Neural cell (in vitro differentiated cells): ENCODE results near the gene GDAP2. TPM values are rescaled to one million over a fixed set of nuclear protein-coding genes. Genes with fewer than 3 reads are reported as not detected.

Experiments
- H2AFZ ChIP-seq: fragments of 200-600, 300-800 bp; sonication (generic), shearing (Covaris generic); 2 replicates; pipeline ENCODE4 v1.6.0; 2014; ENCODE audit warnings: low read depth, mild to moderate bottlenecking, antibody characterized with exemption, low read length, moderate library complexity
- H3F3A ChIP-seq: fragments of 200-600 bp; shearing (Covaris generic); 2 replicates; pipeline ENCODE4 v1.6.1; 2016; ENCODE audit warnings: mild to moderate bottlenecking, moderate library complexity, mixed read lengths, antibody characterized with exemption, low read length; ENCODE audit not compliant: insufficient read depth, poor library complexity, severe bottlenecking
- H3K27ac ChIP-seq: fragments of 200-600, 300-800 bp; sonication (generic), shearing (Covaris generic); 2 replicates; pipeline ENCODE4 v1.5.1; 2014; ENCODE audit warnings: mild to moderate bottlenecking, low read length, moderate library complexity
- H3K27me3 ChIP-seq: fragments of 300-800, 200-600 bp; sonication (generic), shearing (Covaris generic); 2 replicates; pipeline ENCODE4 v1.6.0; 2014; ENCODE audit warnings: mild to moderate bottlenecking, low read depth, low read length, moderate library complexity; ENCODE audit not compliant: insufficient read depth
- H3K36me3 ChIP-seq: fragments of 300-800, 200-600 bp; sonication (generic), shearing (Covaris generic); 2 replicates; pipeline ENCODE4 v1.5.1; 2014; ENCODE audit warnings: mild to moderate bottlenecking, antibody characterized with exemption, low read length, moderate library complexity; ENCODE audit not compliant: insufficient read depth
- H3K4me2 ChIP-seq: fragments of 300-800, 200-600 bp; sonication (generic), shearing (Covaris generic); 2 replicates; pipeline ENCODE4 v1.6.0; 2014; ENCODE audit warnings: mild to moderate bottlenecking, low read length
- H3K4me3 ChIP-seq: fragments of 300-800, 200-600 bp; sonication (generic), shearing (Covaris generic); 2 replicates; pipeline ENCODE4 v1.5.1; 2014; ENCODE audit warnings: mild to moderate bottlenecking, low read length, moderate library complexity
- H3K79me2 ChIP-seq: fragments of 200-600 bp; shearing (Covaris generic); replicated peaks from 2 replicates; pipeline ENCODE4 v1.6.0; 2014; ENCODE audit warnings: mild to moderate bottlenecking, low read length, moderate library complexity; ENCODE audit not compliant: insufficient read depth
- H3K9ac ChIP-seq: fragments of 300-800, 200-600 bp; sonication (generic), shearing (Covaris generic); 2 replicates; pipeline ENCODE4 v1.6.1; 2016; ENCODE audit warnings: mild to moderate bottlenecking, low read length, mixed read lengths
- H3K9me2 ChIP-seq: fragments of 200-600 bp; shearing (Covaris generic); 2 replicates; pipeline ENCODE4 v1.6.1; 2016; ENCODE audit warnings: mild to moderate bottlenecking, low read length, mixed read lengths; ENCODE audit not compliant: insufficient read depth
- H3K9me3 ChIP-seq: fragments of 200-600, 300-800 bp; sonication (generic), shearing (Covaris generic); 2 replicates; pipeline ENCODE4 v1.6.1; 2016; ENCODE audit warnings: mild to moderate bottlenecking, mixed run types, low read length, moderate library complexity, mixed read lengths
- H4K20me1 ChIP-seq: fragments of 200-600 bp; shearing (Covaris generic); 2 replicates; pipeline ENCODE4 v1.6.1; 2016; ENCODE audit warnings: mild to moderate bottlenecking, mixed run types; ENCODE audit not compliant: insufficient read depth
- EP300 ChIP-seq: fragments of 450-650 bp; conservative IDR thresholded peaks from 2 replicates; pipeline ENCODE4 v1.6.1; 2014; ENCODE audit warnings: antibody characterized with exemption, mild to moderate bottlenecking, moderate library complexity; ENCODE audit not compliant: poor library complexity, severe bottlenecking
- EZH2 ChIP-seq: fragments of 200-600, 300-800 bp; shearing (Covaris generic), sonication (generic); IDR thresholded peaks from 2 replicates; pipeline ENCODE4 v1.6.1; 2014; ENCODE audit warnings: antibody characterized with exemption, low read length, borderline replicate concordance, mild to moderate bottlenecking; ENCODE audit not compliant: insufficient read depth, poor library complexity, severe bottlenecking
- MXI1 ChIP-seq: fragments of 450-650 bp; conservative IDR thresholded peaks from 2 replicates; pipeline ENCODE4 v1.6.1; 2014; ENCODE audit warnings: antibody characterized with exemption, mild to moderate bottlenecking; ENCODE audit not compliant: poor library complexity, severe bottlenecking
- POLR2AphosphoS5 ChIP-seq: IDR thresholded peaks from 2 replicates; pipeline ENCODE4 v1.6.1; 2012
- RAD21 ChIP-seq: fragments of 450-650 bp; conservative IDR thresholded peaks from 2 replicates; pipeline ENCODE4 v1.6.1; 2014; ENCODE audit warnings: antibody characterized with exemption, mild to moderate bottlenecking, moderate library complexity
- SMC3 ChIP-seq: fragments of 450-650 bp; conservative IDR thresholded peaks from 2 replicates; pipeline ENCODE4 v1.6.1; 2014; ENCODE audit warnings: antibody characterized with exemption, mild to moderate bottlenecking, moderate library complexity; ENCODE audit not compliant: poor library complexity
- TAF1 ChIP-seq: IDR thresholded peaks from 2 replicates; pipeline ENCODE4 v1.6.1; 2012; ENCODE audit warnings: low read depth
- polyA plus RNA-seq: library from polyadenylated mRNA; depleted of rRNA; stranded (reverse); fragments of >200 nt; gene quantifications from 2 replicates; pipeline ENCODE4 v1.2.3, GENCODE V29; 2014
- TF ChIP-seq, protein P1 (sequence below): IDR thresholded peaks from 2 replicates; pipeline ENCODE4 v1.6.1; 2012; ENCODE audit warnings: borderline replicate concordance
- TF ChIP-seq, protein P2 (sequence below): fragments of 450-650 bp; IDR thresholded peaks from 2 replicates; pipeline ENCODE4 v1.5.1; 2014; ENCODE audit warnings: antibody characterized with exemption, mild to moderate bottlenecking, moderate library complexity; ENCODE audit not compliant: poor library complexity, severe bottlenecking

GDAP2 gene
- polyA plus RNA-seq, 1 donor from 2014 or later, result 6.8 TPM

GRCh38 chr1:117842408-117843170, 86.8 kb downstream of the GDAP2 start:
- Histone ChIP-seq H3K9me2 (no peaks in the 10 kb centered on the region), H3K9ac (no peak overlapping the region), H4K20me1 (no peaks in the 10 kb centered on the region), H3F3A (no peaks in the 10 kb centered on the region), H3K36me3 (no peaks in the 10 kb centered on the region), H2AFZ (no peak overlapping the region), H3K4me2 (no peak overlapping the region), H3K27ac (no peak overlapping the region), H3K79me2 (no peaks in the 10 kb centered on the region), H3K4me3 (no peak overlapping the region), H3K9me3 (no peaks in the 10 kb centered on the region), H3K27me3 (no peaks in the 10 kb centered on the region)
- TF ChIP-seq TAF1 (no peak), RAD21 (no peak), EZH2 (no peak), SMC3 (no peak), EP300 (no peak), POLR2AphosphoS5 (no peak), MXI1 (no peak)
- TF ChIP-seq, protein P1, sequence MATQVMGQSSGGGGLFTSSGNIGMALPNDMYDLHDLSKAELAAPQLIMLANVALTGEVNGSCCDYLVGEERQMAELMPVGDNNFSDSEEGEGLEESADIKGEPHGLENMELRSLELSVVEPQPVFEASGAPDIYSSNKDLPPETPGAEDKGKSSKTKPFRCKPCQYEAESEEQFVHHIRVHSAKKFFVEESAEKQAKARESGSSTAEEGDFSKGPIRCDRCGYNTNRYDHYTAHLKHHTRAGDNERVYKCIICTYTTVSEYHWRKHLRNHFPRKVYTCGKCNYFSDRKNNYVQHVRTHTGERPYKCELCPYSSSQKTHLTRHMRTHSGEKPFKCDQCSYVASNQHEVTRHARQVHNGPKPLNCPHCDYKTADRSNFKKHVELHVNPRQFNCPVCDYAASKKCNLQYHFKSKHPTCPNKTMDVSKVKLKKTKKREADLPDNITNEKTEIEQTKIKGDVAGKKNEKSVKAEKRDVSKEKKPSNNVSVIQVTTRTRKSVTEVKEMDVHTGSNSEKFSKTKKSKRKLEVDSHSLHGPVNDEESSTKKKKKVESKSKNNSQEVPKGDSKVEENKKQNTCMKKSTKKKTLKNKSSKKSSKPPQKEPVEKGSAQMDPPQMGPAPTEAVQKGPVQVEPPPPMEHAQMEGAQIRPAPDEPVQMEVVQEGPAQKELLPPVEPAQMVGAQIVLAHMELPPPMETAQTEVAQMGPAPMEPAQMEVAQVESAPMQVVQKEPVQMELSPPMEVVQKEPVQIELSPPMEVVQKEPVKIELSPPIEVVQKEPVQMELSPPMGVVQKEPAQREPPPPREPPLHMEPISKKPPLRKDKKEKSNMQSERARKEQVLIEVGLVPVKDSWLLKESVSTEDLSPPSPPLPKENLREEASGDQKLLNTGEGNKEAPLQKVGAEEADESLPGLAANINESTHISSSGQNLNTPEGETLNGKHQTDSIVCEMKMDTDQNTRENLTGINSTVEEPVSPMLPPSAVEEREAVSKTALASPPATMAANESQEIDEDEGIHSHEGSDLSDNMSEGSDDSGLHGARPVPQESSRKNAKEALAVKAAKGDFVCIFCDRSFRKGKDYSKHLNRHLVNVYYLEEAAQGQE, result no peak
- TF ChIP-seq, protein P2, sequence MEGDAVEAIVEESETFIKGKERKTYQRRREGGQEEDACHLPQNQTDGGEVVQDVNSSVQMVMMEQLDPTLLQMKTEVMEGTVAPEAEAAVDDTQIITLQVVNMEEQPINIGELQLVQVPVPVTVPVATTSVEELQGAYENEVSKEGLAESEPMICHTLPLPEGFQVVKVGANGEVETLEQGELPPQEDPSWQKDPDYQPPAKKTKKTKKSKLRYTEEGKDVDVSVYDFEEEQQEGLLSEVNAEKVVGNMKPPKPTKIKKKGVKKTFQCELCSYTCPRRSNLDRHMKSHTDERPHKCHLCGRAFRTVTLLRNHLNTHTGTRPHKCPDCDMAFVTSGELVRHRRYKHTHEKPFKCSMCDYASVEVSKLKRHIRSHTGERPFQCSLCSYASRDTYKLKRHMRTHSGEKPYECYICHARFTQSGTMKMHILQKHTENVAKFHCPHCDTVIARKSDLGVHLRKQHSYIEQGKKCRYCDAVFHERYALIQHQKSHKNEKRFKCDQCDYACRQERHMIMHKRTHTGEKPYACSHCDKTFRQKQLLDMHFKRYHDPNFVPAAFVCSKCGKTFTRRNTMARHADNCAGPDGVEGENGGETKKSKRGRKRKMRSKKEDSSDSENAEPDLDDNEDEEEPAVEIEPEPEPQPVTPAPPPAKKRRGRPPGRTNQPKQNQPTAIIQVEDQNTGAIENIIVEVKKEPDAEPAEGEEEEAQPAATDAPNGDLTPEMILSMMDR, result no peak

DNA sequence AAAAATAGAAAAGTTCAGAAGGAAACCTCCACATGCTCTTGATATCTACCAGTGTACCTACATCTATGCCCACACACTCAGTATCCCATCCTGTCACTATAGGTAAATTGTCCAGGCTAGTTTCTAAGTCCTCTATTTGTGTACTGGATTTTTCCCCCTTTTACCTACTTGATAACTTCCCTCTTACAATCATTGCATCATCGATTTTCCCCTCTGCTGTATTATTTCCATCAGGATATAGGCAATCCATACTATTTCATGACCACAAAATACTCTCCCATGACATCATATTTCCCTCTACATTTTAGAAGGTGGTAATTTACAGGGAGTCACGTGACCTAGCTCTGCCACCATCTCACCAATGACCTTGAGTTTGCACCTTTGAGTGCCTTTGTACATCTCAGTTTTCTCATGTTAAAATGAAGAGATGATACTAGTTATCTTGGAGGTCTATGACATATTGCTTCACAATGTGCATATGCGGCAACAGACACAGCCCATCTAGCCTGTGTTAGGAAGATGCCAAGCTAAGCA, 88.2 kb downstream of the GDAP2 start:
- Histone ChIP-seq H3K9me2 (no peaks in the 10 kb centered on the region), H3K79me2 (no peaks in the 10 kb centered on the region), H3K27ac (no peak overlapping the region), H3K4me2 (no peak overlapping the region), H3F3A (no peaks in the 10 kb centered on the region), H3K9ac (no peak overlapping the region), H2AFZ (no peak overlapping the region), H3K27me3 (no peaks in the 10 kb centered on the region), H3K36me3 (no peaks in the 10 kb centered on the region), H4K20me1 (no peaks in the 10 kb centered on the region), H3K4me3 (no peak overlapping the region), H3K9me3 (no peaks in the 10 kb centered on the region)
- TF ChIP-seq RAD21 (no peak), MXI1 (no peak), SMC3 (no peak), EP300 (no peak), POLR2AphosphoS5 (no peak), EZH2 (no peak), TAF1 (no peak)
- TF ChIP-seq, protein P2, result no peak
- TF ChIP-seq, protein P1, result no peak
